HepG2 (cell line): ENCODE results near the gene CNGA1. TPM values are rescaled to one million over a fixed set of nuclear protein-coding genes. Genes with fewer than 3 reads are reported as not detected.

Experiments
- ATAC-seq: fragments of 200-7000 bp; cut with Tn5 transposase; 3 replicates; pipeline ENCODE4 v1.9.1; 2020; ENCODE audit warnings: mild to moderate bottlenecking, moderate library complexity
- BruUV-seq: library from RNA; stranded (reverse); fragments of 400-500 nt; replicated peaks from 2 replicates; lab custom pipeline; 2021; lab: Mats Ljungman, UMichigan
- CTCF ChIA-PET: fragments of 300-600 bp; formaldehyde crosslinking; extraction: SDS; loops from one replicate; lab custom pipeline; 2021; ENCODE audit warnings: low total read pairs, inconsistent platforms, low intra/inter-chr PET ratio; lab: Yijun Ruan, JAX
- POLR2A ChIA-PET: fragments of 350-600 bp; sonication (Branson Sonifier 250); formaldehyde crosslinking; loops from one replicate; lab custom pipeline; 2020; ENCODE audit warnings: antibody characterized with exemption, inconsistent platforms; lab: Yijun Ruan, JAX
- DNase-seq: peaks from one replicate; pipeline ENCODE4 v3.0.0-alpha.2; 2015; ENCODE audit warnings: low spot score
- FAIRE-seq: peaks from 3 replicates; lab custom pipeline; 2011; peaks lifted over from hg19 to GRCh38; lab: Jason Lieb, UNC
- H2AFZ ChIP-seq: one replicate; pipeline ENCODE4 v1.6.1; 2011; ENCODE audit warnings: low read length, inconsistent platforms
- H3K27ac ChIP-seq: fragments of 300-600 bp; 3 replicates; pipeline ENCODE4 v1.8.0; 2011; ENCODE audit warnings: mixed run types, mild to moderate bottlenecking, mixed read lengths, low read length, inconsistent platforms; ENCODE audit not compliant: insufficient read depth; ENCODE audit errors: extremely low read length
- H3K27me3 ChIP-seq, 2 experiments: fragments of 200-600 bp in 1 of 2; 2 replicates in 1 of 2; 3 replicates in 1 of 2; pipeline versions ENCODE4 v1.6.0 to v1.8.0; 2011; ENCODE audit warnings: low read length in 2 of 2, mild to moderate bottlenecking in 2 of 2, moderate library complexity in 2 of 2, inconsistent platforms in 1 of 2; ENCODE audit not compliant: insufficient read depth in 2 of 2, control insufficient read depth in 1 of 2
- H3K36me3 ChIP-seq, 2 experiments: fragments of 200-600 bp in 1 of 2; replicated peaks in 1 of 2; 2 replicates in 1 of 2; 3 replicates in 1 of 2; pipeline versions ENCODE4 v1.5.1 to v1.8.0; 2011; ENCODE audit warnings: low read length in 2 of 2, inconsistent platforms in 1 of 2; ENCODE audit not compliant: insufficient read depth in 2 of 2, control insufficient read depth in 1 of 2
- H3K4me1 ChIP-seq: 2 replicates; pipeline ENCODE4 v1.5.1; 2012; ENCODE audit warnings: low read length, inconsistent platforms; ENCODE audit not compliant: insufficient read depth
- H3K4me2 ChIP-seq: 2 replicates; pipeline ENCODE4 v1.6.0; 2011; ENCODE audit warnings: low read depth, low read length, inconsistent platforms
- H3K4me3 ChIP-seq, 3 experiments: fragments of 200-600 bp in 1 of 3; sonication (generic), shearing (Covaris generic) in 1 of 3; replicated peaks in 1 of 3; 2 replicates each; pipeline ENCODE4 v1.5.1; 2011 to 2016; ENCODE audit warnings: low read length in 3 of 3, inconsistent platforms in 2 of 3, low read depth in 2 of 3, mild to moderate bottlenecking in 2 of 3, control low read depth in 1 of 3, mixed read lengths in 1 of 3; ENCODE audit not compliant: insufficient read depth in 1 of 3
- H3K79me2 ChIP-seq: one replicate; pipeline ENCODE4 v1.6.1; 2011; ENCODE audit warnings: low read length, inconsistent platforms; ENCODE audit not compliant: insufficient read depth
- H3K9ac ChIP-seq: 2 replicates; pipeline ENCODE4 v1.6.0; 2011; ENCODE audit warnings: mild to moderate bottlenecking, low read depth, low read length, inconsistent platforms; ENCODE audit not compliant: insufficient read depth
- H3K9me3 ChIP-seq: 2 replicates; pipeline ENCODE4 v1.5.1; 2012; ENCODE audit warnings: mild to moderate bottlenecking, low read length
- H4K20me1 ChIP-seq: 2 replicates; pipeline ENCODE4 v1.6.0; 2011; ENCODE audit warnings: inconsistent platforms, mild to moderate bottlenecking, low read length, moderate library complexity; ENCODE audit not compliant: insufficient read depth
- AFF4 ChIP-seq: sonication (generic); formaldehyde crosslinking; IDR thresholded peaks from 2 replicates; pipeline ENCODE4 v1.4.0; 2020; ENCODE audit warnings: missing genetic modification reagents
- CEBPG ChIP-seq: IDR thresholded peaks from 2 replicates; pipeline ENCODE4 v1.6.1; 2016
- KLF16 ChIP-seq, 2 experiments: sonication (generic) in 1 of 2; formaldehyde crosslinking in 1 of 2; IDR thresholded peaks; 2 replicates each; pipeline versions ENCODE4 v1.6.1 to v1.8.0; 2016 to 2023; ENCODE audit warnings: missing genetic modification reagents in 2 of 2, missing compliant biosample characterization in 1 of 2
- NFE2 ChIP-seq: sonication (generic); formaldehyde crosslinking; IDR thresholded peaks from 2 replicates; pipeline ENCODE4 v1.4.0; 2020; ENCODE audit warnings: missing genetic modification reagents
- PHF20 ChIP-seq: sonication (generic); formaldehyde crosslinking; IDR thresholded peaks from 2 replicates; pipeline ENCODE4 v1.5.0; 2020; ENCODE audit warnings: mild to moderate bottlenecking, missing genetic modification reagents
- SP2 ChIP-seq: sonication (generic); formaldehyde crosslinking; IDR thresholded peaks from 2 replicates; pipeline ENCODE4 v1.5.1; 2020; ENCODE audit warnings: mild to moderate bottlenecking, missing genetic modification reagents
- STAG1 ChIP-seq: sonication (generic); formaldehyde crosslinking; IDR thresholded peaks from 2 replicates; pipeline ENCODE4 v1.4.0; 2020; ENCODE audit warnings: missing genetic modification reagents
- TOPORS ChIP-seq: sonication (generic); formaldehyde crosslinking; IDR thresholded peaks from 2 replicates; pipeline ENCODE4 v1.8.0; 2023; ENCODE audit warnings: mild to moderate bottlenecking, missing genetic modification reagents
- ZFY ChIP-seq: sonication (generic); formaldehyde crosslinking; IDR thresholded peaks from 2 replicates; pipeline ENCODE4 v1.4.0; 2020; ENCODE audit warnings: missing genetic modification reagents
- ZNF136 ChIP-seq: sonication (generic); formaldehyde crosslinking; IDR thresholded peaks from 2 replicates; pipeline ENCODE4 v1.8.1; 2022; ENCODE audit warnings: low read depth, mild to moderate bottlenecking, moderate library complexity, missing genetic modification reagents
- ZNF224 ChIP-seq: sonication (generic); formaldehyde crosslinking; IDR thresholded peaks from 2 replicates; pipeline ENCODE4 v1.5.0; 2020; ENCODE audit warnings: mild to moderate bottlenecking, missing genetic modification reagents
- ZNF264 ChIP-seq: sonication (generic); formaldehyde crosslinking; IDR thresholded peaks from 2 replicates; pipeline ENCODE4 v1.4.0; 2020; ENCODE audit warnings: missing genetic modification reagents
- ZNF382 ChIP-seq: sonication (generic); formaldehyde crosslinking; IDR thresholded peaks from 2 replicates; pipeline ENCODE4 v1.5.0; 2020; ENCODE audit warnings: missing genetic modification reagents, mild to moderate bottlenecking, borderline replicate concordance
- ZNF629 ChIP-seq: sonication (generic); formaldehyde crosslinking; conservative IDR thresholded peaks from 2 replicates; pipeline ENCODE4 v1.5.0; 2020; ENCODE audit warnings: missing genetic modification reagents
- ZNF788 ChIP-seq: sonication (generic); formaldehyde crosslinking; IDR thresholded peaks from 2 replicates; pipeline ENCODE4 v1.5.0; 2020; ENCODE audit warnings: mild to moderate bottlenecking, missing genetic modification reagents, borderline replicate concordance
- WGBS: methylation state at CpG from one replicate; pipeline ENCODE4 v1.1.6; 2017; ENCODE audit warnings: low lambda C conversion rate; 5-methylcytosine and 5-hydroxymethylcytosine counted together
- in situ Hi-C: cut with HindIII; loops from 2 replicates; pipeline ENCODE4 v1.10.0; 2017; ENCODE audit warnings: low pct_unique_long_range_greater_than_20kb; ENCODE audit not compliant: extremely low pct_ligation_motif_present
- intact Hi-C: fragments of 100-400 bp; cut with micrococcal nuclease; formaldehyde crosslinking; loops from one replicate; pipeline ENCODE4 v1.10.0; 2022; ENCODE audit not compliant: unreplicated experiment
- polyA plus RNA-seq, 8 experiments: library from polyadenylated mRNA; depleted of rRNA in 3 of 8; stranded (reverse) in 7 of 8; unstranded in 1 of 8; fragments of >200 nt; fragmentation: Illumina TruSeq in 4 of 8; extraction: Trizol in 4 of 8; gene quantifications; 2 replicates each; pipeline versions ENCODE4 v1.2.1 to v1.2.3, GENCODE V29; 2011 to 2016; ENCODE audit warnings: low read depth in 4 of 8, missing spikeins in 1 of 8, mixed read lengths in 1 of 8; ENCODE audit not compliant: insufficient read depth in 1 of 8
- total RNA-seq, 5 experiments: library from RNA; depleted of rRNA; stranded (reverse); fragments of >200 nt; fragmentation: Illumina TruSeq; extraction: Trizol; gene quantifications; 2 replicates each; pipeline ENCODE4 v1.2.3, GENCODE V29; 2016; ENCODE audit warnings: low read depth in 1 of 5
- TF ChIP-seq, protein P1 (sequence below): sonication (generic); formaldehyde crosslinking; IDR thresholded peaks from 2 replicates; pipeline ENCODE4 v1.8.1; 2023; ENCODE audit warnings: missing genetic modification reagents, inconsistent platforms, borderline replicate concordance

CNGA1 gene
- total and polyA plus RNA-seq, 2 of the 13 experiments (the other 11 are each of a cell fraction or from before 2014, with no cell fraction given), result 0.22 to 0.40 TPM

DNA sequence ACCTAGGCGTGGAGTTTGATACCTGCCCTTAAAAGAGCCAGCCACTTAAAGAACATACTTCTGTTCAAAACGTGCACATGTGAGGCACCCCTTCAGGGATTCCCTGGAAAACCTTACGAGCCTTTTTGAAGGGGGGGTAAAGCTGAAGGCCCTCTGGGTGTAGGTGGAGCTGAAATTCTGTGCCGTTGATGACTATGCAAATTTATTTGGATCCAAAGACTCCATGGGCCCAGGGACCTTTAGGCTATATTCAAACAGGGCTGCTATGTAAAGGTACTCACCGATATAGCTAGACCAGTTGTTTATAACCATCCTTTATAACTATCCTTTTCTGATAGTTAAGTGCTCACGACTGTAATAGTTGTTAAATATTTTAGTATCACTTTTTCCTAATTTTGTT, 61.8 kb downstream of the CNGA1 start:
- no peaks in the 10 kb centered on the region for H3K79me2 ChIP-seq
- DNase-seq, result no peak
- no peak for FAIRE-seq
- no peaks in the 10 kb centered on the region for H3K9me3 ChIP-seq
- no peaks in the 10 kb centered on the region for H3K4me1 ChIP-seq
- H3K36me3 ChIP-seq, result no peaks in the 10 kb centered on the region
- TF ChIP-seq ZNF136 (no peak), CEBPG (CRISPR knock-in tag) (no peak), NFE2 (CRISPR knock-in tag) (no peak), STAG1 (no peak), ZNF224 (CRISPR knock-in tag) (no peak), KLF16 (CRISPR knock-in tag; IDR thresholded peaks at IDR 0.05) (no peak), ZNF788 (no peak), ZNF629 (CRISPR knock-in tag) (no peak), ZNF382 (CRISPR knock-in tag) (no peak), ZNF264 (CRISPR knock-in tag) (no peak), PHF20 (CRISPR knock-in tag) (no peak), ZFY (CRISPR knock-in tag) (no peak), AFF4 (CRISPR knock-in tag) (no peak), TOPORS (CRISPR knock-in tag) (no peak), SP2 (CRISPR knock-in tag) (no peak)
- TF ChIP-seq, protein P1, sequence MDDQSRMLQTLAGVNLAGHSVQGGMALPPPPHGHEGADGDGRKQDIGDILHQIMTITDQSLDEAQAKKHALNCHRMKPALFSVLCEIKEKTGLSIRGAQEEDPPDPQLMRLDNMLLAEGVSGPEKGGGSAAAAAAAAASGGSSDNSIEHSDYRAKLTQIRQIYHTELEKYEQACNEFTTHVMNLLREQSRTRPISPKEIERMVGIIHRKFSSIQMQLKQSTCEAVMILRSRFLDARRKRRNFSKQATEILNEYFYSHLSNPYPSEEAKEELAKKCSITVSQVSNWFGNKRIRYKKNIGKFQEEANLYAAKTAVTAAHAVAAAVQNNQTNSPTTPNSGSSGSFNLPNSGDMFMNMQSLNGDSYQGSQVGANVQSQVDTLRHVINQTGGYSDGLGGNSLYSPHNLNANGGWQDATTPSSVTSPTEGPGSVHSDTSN (CRISPR knock-in tag), result no peak
- BruUV-seq, result no TSS peak
- H3K4me2 ChIP-seq, result no peak overlapping the region
- in situ Hi-C loops, result no loop called here
- H3K27me3 ChIP-seq, result no peaks in the 10 kb centered on the region
- H3K27ac ChIP-seq, result no peak overlapping the region
- H3K9ac ChIP-seq, result no peak overlapping the region
- H2AFZ ChIP-seq, result no peak overlapping the region
- H3K4me3 ChIP-seq, result no peak overlapping the region
- H4K20me1 ChIP-seq, result no peaks in the 10 kb centered on the region
- 38% methylated on average over 6 of the region's 6 CpGs for WGBS
- intact Hi-C loops, result no loop called here
- no peak for ATAC-seq
- CTCF ChIA-PET, result no interaction called here
- POLR2A ChIA-PET, result no interaction called here
